Measurements from ENCODE around the gene SCGN.

SCGN gene

GRCh38 chr6:25640891-25641290 is 11.1 kb upstream of the SCGN start:
- no peak for DNase-seq

- no peak for DNase-seq
Observed at GRCh38 chr6:25641377-25641776, 10.6 kb upstream of the SCGN start.

GRCh38 chr6:25641940-25642666 is 9.9 kb upstream of the SCGN start:
- no peak for DNase-seq

- no peak for DNase-seq
Observed at GRCh38 chr6:25642667-25643328, 9.2 kb upstream of the SCGN start.

- no peak for DNase-seq
Observed at GRCh38 chr6:25645916-25646315, 6.1 kb upstream of the SCGN start.

- no peak for DNase-seq
Observed at GRCh38 chr6:25649611-25650010, 2.4 kb upstream of the SCGN start.

GRCh38 chr6:25655723-25656122 is 3.7 kb downstream of the SCGN start:
- no peak for DNase-seq

GRCh38 chr6:25659633-25660368 is 7.8 kb downstream of the SCGN start:
- DNase-seq, result no peak

GRCh38 chr6:25660512-25660911 is 8.5 kb downstream of the SCGN start:
- peak; percentile 38 for DNase-seq

GRCh38 chr6:25661129-25661779 is 9.2 kb downstream of the SCGN start:
- no peak for DNase-seq

GRCh38 chr6:25665455-25665854 is 13.4 kb downstream of the SCGN start:
- DNase-seq, result no peak

- no peak for DNase-seq
Observed at GRCh38 chr6:25669413-25669812, 17.4 kb downstream of the SCGN start.

GRCh38 chr6:25670208-25670607 is 18.2 kb downstream of the SCGN start:
- no peak for DNase-seq

- no peak for DNase-seq
Observed at GRCh38 chr6:25670793-25671513, 18.9 kb downstream of the SCGN start.

- no peak for DNase-seq
Observed at GRCh38 chr6:25671652-25672051, 19.6 kb downstream of the SCGN start.

- no peak for DNase-seq
Observed at GRCh38 chr6:25675167-25675566, 23.2 kb downstream of the SCGN start.

GRCh38 chr6:25676775-25677174 is 24.8 kb downstream of the SCGN start:
- DNase-seq, result no peak

GRCh38 chr6:25681848-25682247 is 29.8 kb downstream of the SCGN start:
- no peak for DNase-seq

GRCh38 chr6:25682324-25682723 is 30.3 kb downstream of the SCGN start:
- no peak for DNase-seq

- DNase-seq, result no peak
Observed at GRCh38 chr6:25684565-25684964, 32.5 kb downstream of the SCGN start.

- no peak for DNase-seq
Observed at GRCh38 chr6:25685251-25685650, 33.2 kb downstream of the SCGN start.

- DNase-seq, result no peak
Observed at GRCh38 chr6:25685896-25686295, 33.9 kb downstream of the SCGN start.

- DNase-seq, result no peak
Observed at GRCh38 chr6:25686856-25687255, 34.8 kb downstream of the SCGN start.
